HepG2 (cell line): Measurements from ENCODE around the gene METTL27. TPM values are rescaled to one million over a fixed set of nuclear protein-coding genes. Genes with fewer than 3 reads are reported as not detected.
A peak's percentile ranks its signal among the peaks of the same experiment; 100 is the strongest.

Source experiments
- CAMTA2 ChIP-seq: sonication (generic); formaldehyde crosslinking; IDR thresholded peaks from 2 replicates; pipeline ENCODE4 v1.4.0; 2020; ENCODE audit warnings: mild to moderate bottlenecking, missing genetic modification reagents, borderline replicate concordance
- HBP1 ChIP-seq: IDR thresholded peaks from 2 replicates; pipeline ENCODE4 v1.6.1; 2016; ENCODE audit warnings: low read depth, control low read depth
- HDAC2 ChIP-seq: sonication (generic); formaldehyde crosslinking; IDR thresholded peaks from 2 replicates; pipeline ENCODE4 v1.4.0; 2020; ENCODE audit warnings: missing genetic modification reagents
- KLF9 ChIP-seq: IDR thresholded peaks from 2 replicates; pipeline ENCODE4 v1.6.1; 2016; ENCODE audit warnings: low read depth
- PHF20 ChIP-seq: sonication (generic); formaldehyde crosslinking; IDR thresholded peaks from 2 replicates; pipeline ENCODE4 v1.5.0; 2020; ENCODE audit warnings: mild to moderate bottlenecking, missing genetic modification reagents
- SAFB2 ChIP-seq: sonication (generic); formaldehyde crosslinking; IDR thresholded peaks from 2 replicates; pipeline ENCODE4 v1.5.1; 2020; ENCODE audit warnings: missing genetic modification reagents, low read depth, mild to moderate bottlenecking, borderline replicate concordance
- TFDP1 ChIP-seq: IDR thresholded peaks from 2 replicates; pipeline ENCODE4 v1.6.1; 2016; ENCODE audit warnings: missing compliant biosample characterization, missing genetic modification reagents, borderline replicate concordance
- ZNF274 ChIP-seq: sonication (generic); formaldehyde crosslinking; IDR thresholded peaks from 2 replicates; pipeline ENCODE4 v1.5.1; 2020; ENCODE audit warnings: mild to moderate bottlenecking, missing genetic modification reagents
- polyA plus RNA-seq, 8 experiments: library from polyadenylated mRNA; depleted of rRNA in 3 of 8; stranded (reverse) in 7 of 8; unstranded in 1 of 8; fragments of >200 nt; fragmentation: Illumina TruSeq in 4 of 8; extraction: Trizol in 4 of 8; gene quantifications; 2 replicates each; pipeline versions ENCODE4 v1.2.1 to v1.2.3, GENCODE V29; 2011 to 2016; ENCODE audit warnings: low read depth in 4 of 8, missing spikeins in 1 of 8, mixed read lengths in 1 of 8; ENCODE audit not compliant: insufficient read depth in 1 of 8
- total RNA-seq, 5 experiments: library from RNA; depleted of rRNA; stranded (reverse); fragments of >200 nt; fragmentation: Illumina TruSeq; extraction: Trizol; gene quantifications; 2 replicates each; pipeline ENCODE4 v1.2.3, GENCODE V29; 2016; ENCODE audit warnings: low read depth in 1 of 5
- TF ChIP-seq, protein P1 (sequence below): sonication (generic); formaldehyde crosslinking; IDR thresholded peaks from 2 replicates; pipeline ENCODE4 v1.5.1; 2020; ENCODE audit warnings: mild to moderate bottlenecking, missing genetic modification reagents, moderate library complexity
- TF ChIP-seq, protein P2 (sequence below): sonication (generic); formaldehyde crosslinking; IDR thresholded peaks from 2 replicates; pipeline ENCODE4 v1.4.0; 2020; ENCODE audit warnings: mild to moderate bottlenecking, missing genetic modification reagents
- TF ChIP-seq, protein P3 (sequence below), 2 experiments: fragments of 450-650 bp in 1 of 2; sonication (generic) in 1 of 2; formaldehyde crosslinking; IDR thresholded peaks; 2 replicates each; pipeline versions ENCODE4 v1.5.0 to v1.8.0; 2020 to 2022; ENCODE audit warnings: mild to moderate bottlenecking in 1 of 2, missing genetic modification reagents in 1 of 2

Gene METTL27
- total and polyA plus RNA-seq, 2 of the 13 experiments (the other 11 are each of a cell fraction or from before 2014, with no cell fraction given): 2.0 to 3.0 TPM

GRCh38 chr7:73831584-73831833 is 10.8 kb downstream of the METTL27 start (continued):
- TF ChIP-seq, protein P1, sequence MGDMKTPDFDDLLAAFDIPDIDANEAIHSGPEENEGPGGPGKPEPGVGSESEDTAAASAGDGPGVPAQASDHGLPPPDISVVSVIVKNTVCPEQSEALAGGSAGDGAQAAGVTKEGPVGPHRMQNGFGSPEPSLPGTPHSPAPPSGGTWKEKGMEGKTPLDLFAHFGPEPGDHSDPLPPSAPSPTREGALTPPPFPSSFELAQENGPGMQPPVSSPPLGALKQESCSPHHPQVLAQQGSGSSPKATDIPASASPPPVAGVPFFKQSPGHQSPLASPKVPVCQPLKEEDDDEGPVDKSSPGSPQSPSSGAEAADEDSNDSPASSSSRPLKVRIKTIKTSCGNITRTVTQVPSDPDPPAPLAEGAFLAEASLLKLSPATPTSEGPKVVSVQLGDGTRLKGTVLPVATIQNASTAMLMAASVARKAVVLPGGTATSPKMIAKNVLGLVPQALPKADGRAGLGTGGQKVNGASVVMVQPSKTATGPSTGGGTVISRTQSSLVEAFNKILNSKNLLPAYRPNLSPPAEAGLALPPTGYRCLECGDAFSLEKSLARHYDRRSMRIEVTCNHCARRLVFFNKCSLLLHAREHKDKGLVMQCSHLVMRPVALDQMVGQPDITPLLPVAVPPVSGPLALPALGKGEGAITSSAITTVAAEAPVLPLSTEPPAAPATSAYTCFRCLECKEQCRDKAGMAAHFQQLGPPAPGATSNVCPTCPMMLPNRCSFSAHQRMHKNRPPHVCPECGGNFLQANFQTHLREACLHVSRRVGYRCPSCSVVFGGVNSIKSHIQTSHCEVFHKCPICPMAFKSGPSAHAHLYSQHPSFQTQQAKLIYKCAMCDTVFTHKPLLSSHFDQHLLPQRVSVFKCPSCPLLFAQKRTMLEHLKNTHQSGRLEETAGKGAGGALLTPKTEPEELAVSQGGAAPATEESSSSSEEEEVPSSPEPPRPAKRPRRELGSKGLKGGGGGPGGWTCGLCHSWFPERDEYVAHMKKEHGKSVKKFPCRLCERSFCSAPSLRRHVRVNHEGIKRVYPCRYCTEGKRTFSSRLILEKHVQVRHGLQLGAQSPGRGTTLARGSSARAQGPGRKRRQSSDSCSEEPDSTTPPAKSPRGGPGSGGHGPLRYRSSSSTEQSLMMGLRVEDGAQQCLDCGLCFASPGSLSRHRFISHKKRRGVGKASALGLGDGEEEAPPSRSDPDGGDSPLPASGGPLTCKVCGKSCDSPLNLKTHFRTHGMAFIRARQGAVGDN (CRISPR knock-in tag): peak; percentile 79
- no peak for TF ChIP-seq HBP1 (CRISPR knock-in tag)
- TF ChIP-seq, protein P2, sequence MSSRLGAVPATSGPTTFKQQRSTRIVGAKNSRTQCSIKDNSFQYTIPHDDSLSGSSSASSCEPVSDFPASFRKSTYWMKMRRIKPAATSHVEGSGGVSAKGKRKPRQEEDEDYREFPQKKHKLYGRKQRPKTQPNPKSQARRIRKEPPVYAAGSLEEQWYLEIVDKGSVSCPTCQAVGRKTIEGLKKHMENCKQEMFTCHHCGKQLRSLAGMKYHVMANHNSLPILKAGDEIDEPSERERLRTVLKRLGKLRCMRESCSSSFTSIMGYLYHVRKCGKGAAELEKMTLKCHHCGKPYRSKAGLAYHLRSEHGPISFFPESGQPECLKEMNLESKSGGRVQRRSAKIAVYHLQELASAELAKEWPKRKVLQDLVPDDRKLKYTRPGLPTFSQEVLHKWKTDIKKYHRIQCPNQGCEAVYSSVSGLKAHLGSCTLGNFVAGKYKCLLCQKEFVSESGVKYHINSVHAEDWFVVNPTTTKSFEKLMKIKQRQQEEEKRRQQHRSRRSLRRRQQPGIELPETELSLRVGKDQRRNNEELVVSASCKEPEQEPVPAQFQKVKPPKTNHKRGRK (CRISPR knock-in tag): peak; percentile 18; the same call in 1 of the 2 replicates
- TF ChIP-seq, protein P3, sequence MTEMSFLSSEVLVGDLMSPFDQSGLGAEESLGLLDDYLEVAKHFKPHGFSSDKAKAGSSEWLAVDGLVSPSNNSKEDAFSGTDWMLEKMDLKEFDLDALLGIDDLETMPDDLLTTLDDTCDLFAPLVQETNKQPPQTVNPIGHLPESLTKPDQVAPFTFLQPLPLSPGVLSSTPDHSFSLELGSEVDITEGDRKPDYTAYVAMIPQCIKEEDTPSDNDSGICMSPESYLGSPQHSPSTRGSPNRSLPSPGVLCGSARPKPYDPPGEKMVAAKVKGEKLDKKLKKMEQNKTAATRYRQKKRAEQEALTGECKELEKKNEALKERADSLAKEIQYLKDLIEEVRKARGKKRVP (CRISPR knock-in tag; IDR thresholded peaks at IDR 0.05): no peak
- TF ChIP-seq PHF20: no peak
- TF ChIP-seq CAMTA2 (CRISPR knock-in tag): 0 out of 2 replicates have a peak, but pooled peaks have one; percentile 21
- TF ChIP-seq TFDP1: no peak
- no peak; the same call in 1 of the 2 replicates for TF ChIP-seq HDAC2
- TF ChIP-seq SAFB2: 0 out of 2 replicates have a peak, but pooled peaks have one; percentile 13
- no peak for TF ChIP-seq ZNF274 (CRISPR knock-in tag)
- no peak for TF ChIP-seq KLF9 (CRISPR knock-in tag)
